ENCODE data around the gene SPHKAP.

Gene SPHKAP

GRCh38 chr2:228037915-228038314, 143.6 kb downstream of the SPHKAP start:
- TF ChIP-seq SIN3A (IDR thresholded peaks at IDR 0.05; ENCODE audit: borderline replicate concordance, insufficient read depth, low read length) (no peak), FOXP2 (optimal IDR thresholded peaks at IDR 0.05; ENCODE audit: borderline replicate concordance, extremely low read depth, extremely low read length, insufficient read depth) (no peak), POLR2AphosphoS5 (IDR thresholded peaks at IDR 0.05; ENCODE audit: low read depth, low read length) (no peak), TAF1 (IDR thresholded peaks at IDR 0.05; ENCODE audit: borderline replicate concordance, insufficient read depth, low read length) (no peak), REST (IDR thresholded peaks at IDR 0.05; ENCODE audit: insufficient read depth in 1 of 2, low read depth in 2 of 2, low read length in 2 of 2) (no peak)

GRCh38 chr2:228023619-228024018, 157.9 kb downstream of the SPHKAP start:
- TF ChIP-seq SIN3A (IDR thresholded peaks at IDR 0.05; ENCODE audit: borderline replicate concordance, insufficient read depth, low read length) (no peak), REST (IDR thresholded peaks at IDR 0.05; ENCODE audit: insufficient read depth in 1 of 2, low read depth in 2 of 2, low read length in 2 of 2) (no peak), POLR2AphosphoS5 (IDR thresholded peaks at IDR 0.05; ENCODE audit: low read depth, low read length) (no peak), FOXP2 (optimal IDR thresholded peaks at IDR 0.05; ENCODE audit: borderline replicate concordance, extremely low read depth, extremely low read length, insufficient read depth) (no peak), TAF1 (IDR thresholded peaks at IDR 0.05; ENCODE audit: borderline replicate concordance, insufficient read depth, low read length) (no peak)

GRCh38 chr2:228018311-228018710, 163.2 kb downstream of the SPHKAP start:
- TF ChIP-seq FOXP2 (optimal IDR thresholded peaks at IDR 0.05; ENCODE audit: borderline replicate concordance, extremely low read depth, extremely low read length, insufficient read depth): no peak
- no peak for TF ChIP-seq POLR2AphosphoS5 (IDR thresholded peaks at IDR 0.05; ENCODE audit: low read depth, low read length)
- no peak for TF ChIP-seq REST (IDR thresholded peaks at IDR 0.05; ENCODE audit: insufficient read depth in 1 of 2, low read depth in 2 of 2, low read length in 2 of 2)
- no peak for TF ChIP-seq SIN3A (IDR thresholded peaks at IDR 0.05; ENCODE audit: borderline replicate concordance, insufficient read depth, low read length)
- TF ChIP-seq TAF1 (IDR thresholded peaks at IDR 0.05; ENCODE audit: borderline replicate concordance, insufficient read depth, low read length): no peak

GRCh38 chr2:228017784-228018183, 163.7 kb downstream of the SPHKAP start:
- TF ChIP-seq TAF1 (IDR thresholded peaks at IDR 0.05; ENCODE audit: borderline replicate concordance, insufficient read depth, low read length) (no peak), REST (IDR thresholded peaks at IDR 0.05; ENCODE audit: insufficient read depth in 1 of 2, low read depth in 2 of 2, low read length in 2 of 2) (no peak), SIN3A (IDR thresholded peaks at IDR 0.05; ENCODE audit: borderline replicate concordance, insufficient read depth, low read length) (no peak), FOXP2 (optimal IDR thresholded peaks at IDR 0.05; ENCODE audit: borderline replicate concordance, extremely low read depth, extremely low read length, insufficient read depth) (no peak), POLR2AphosphoS5 (IDR thresholded peaks at IDR 0.05; ENCODE audit: low read depth, low read length) (no peak)

GRCh38 chr2:228016402-228016801, 165.1 kb downstream of the SPHKAP start:
- TF ChIP-seq TAF1 (IDR thresholded peaks at IDR 0.05; ENCODE audit: borderline replicate concordance, insufficient read depth, low read length) (no peak), SIN3A (IDR thresholded peaks at IDR 0.05; ENCODE audit: borderline replicate concordance, insufficient read depth, low read length) (no peak), POLR2AphosphoS5 (IDR thresholded peaks at IDR 0.05; ENCODE audit: low read depth, low read length) (no peak), FOXP2 (optimal IDR thresholded peaks at IDR 0.05; ENCODE audit: borderline replicate concordance, extremely low read depth, extremely low read length, insufficient read depth) (no peak), REST (IDR thresholded peaks at IDR 0.05; ENCODE audit: insufficient read depth in 1 of 2, low read depth in 2 of 2, low read length in 2 of 2) (no peak)

Data from PFSK-1 (cell line).